Calu3 (cell line): ENCODE measurements around the gene MAB21L2. TPM values are rescaled to one million over a fixed set of nuclear protein-coding genes. Genes with fewer than 3 reads are reported as not detected.

Experiments used
- BruUV-seq: library from RNA; stranded (reverse); fragments of 400-500 nt; replicated peaks from 2 replicates; lab custom pipeline; 2021; lab: Mats Ljungman, UMichigan
- CTCF ChIA-PET: fragments of 300-600 bp; sonication (Branson Sonifier 250); formaldehyde crosslinking; loops from one replicate; lab custom pipeline; 2022; ENCODE audit warnings: antibody characterized with exemption; lab: Charles Lee
- DNase-seq: peaks from one replicate; pipeline ENCODE4 v3.0.0; 2022
- H3K27ac Mint-ChIP-seq: one replicate; pipeline ENCODE4 v1.8.0; 2022; ENCODE audit warnings: mixed read lengths; ENCODE audit not compliant: unreplicated experiment
- H3K27me3 Mint-ChIP-seq: one replicate; pipeline ENCODE4 v1.8.0; 2022; ENCODE audit warnings: mixed read lengths; ENCODE audit not compliant: unreplicated experiment
- H3K36me3 Mint-ChIP-seq: one replicate; pipeline ENCODE4 v1.8.0; 2022; ENCODE audit warnings: mild to moderate bottlenecking, moderate library complexity, mixed read lengths; ENCODE audit not compliant: insufficient read depth, unreplicated experiment
- H3K4me1 Mint-ChIP-seq: one replicate; pipeline ENCODE4 v1.8.0; 2022; ENCODE audit warnings: mild to moderate bottlenecking, low read depth, mixed read lengths; ENCODE audit not compliant: unreplicated experiment
- H3K4me3 Mint-ChIP-seq: one replicate; pipeline ENCODE4 v1.8.0; 2022; ENCODE audit warnings: mild to moderate bottlenecking, low read depth, moderate library complexity, mixed read lengths; ENCODE audit not compliant: unreplicated experiment
- H3K9me3 Mint-ChIP-seq: one replicate; pipeline ENCODE4 v1.8.0; 2022; ENCODE audit warnings: low read depth, mixed read lengths; ENCODE audit not compliant: unreplicated experiment
- intact Hi-C: fragments of 100-400 bp; cut with micrococcal nuclease; formaldehyde crosslinking; loops from one replicate; pipeline ENCODE4 v1.10.0; 2022; ENCODE audit not compliant: unreplicated experiment
- total RNA-seq: library from RNA; stranded (reverse); gene quantifications from 2 replicates; pipeline ENCODE4 v1.2.3, GENCODE V29; 2022
- TF ChIP-seq, protein P1 (sequence below): fragments of 200-600 bp; IDR thresholded peaks from one replicate; pipeline ENCODE4 v1.8.0; 2022; ENCODE audit warnings: antibody characterized with exemption; ENCODE audit not compliant: unreplicated experiment

Gene MAB21L2
- total RNA-seq, 1 experiment from 2014 or later, result 0.17 TPM

DNA sequence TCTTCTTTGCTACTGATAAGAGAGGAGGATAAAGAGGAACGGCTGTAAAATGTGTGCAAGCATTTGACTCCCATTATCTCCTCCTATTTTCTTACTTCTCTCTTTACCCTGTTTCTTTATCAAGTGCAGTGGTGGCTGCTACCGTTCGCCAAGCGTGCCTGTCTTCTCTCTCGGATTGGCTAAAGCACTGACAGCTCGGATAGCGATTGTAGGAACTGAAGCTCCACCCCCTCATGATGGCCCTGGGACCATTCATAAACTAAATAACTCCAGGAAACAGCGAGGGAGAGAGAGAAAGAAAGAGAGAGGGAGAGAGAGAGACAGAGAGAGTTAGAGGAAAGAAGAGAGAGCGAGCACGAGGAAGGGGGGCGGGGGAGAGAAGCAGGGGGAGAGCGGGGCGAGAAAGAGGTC is 305 bp upstream of the MAB21L2 start:
- no peak for DNase-seq
- H3K4me3 Mint-ChIP-seq, result no peak overlapping the region
- CTCF ChIA-PET, result no interaction called here
- intact Hi-C loops, result no loop called here
- no peaks in the 10 kb centered on the region for H3K4me1 Mint-ChIP-seq
- no peaks in the 10 kb centered on the region for H3K9me3 Mint-ChIP-seq
- H3K36me3 Mint-ChIP-seq, result peaks cover 16% of the 10 kb centered on the region
- no peak overlapping the region for H3K27ac Mint-ChIP-seq
- TF ChIP-seq, protein P1, sequence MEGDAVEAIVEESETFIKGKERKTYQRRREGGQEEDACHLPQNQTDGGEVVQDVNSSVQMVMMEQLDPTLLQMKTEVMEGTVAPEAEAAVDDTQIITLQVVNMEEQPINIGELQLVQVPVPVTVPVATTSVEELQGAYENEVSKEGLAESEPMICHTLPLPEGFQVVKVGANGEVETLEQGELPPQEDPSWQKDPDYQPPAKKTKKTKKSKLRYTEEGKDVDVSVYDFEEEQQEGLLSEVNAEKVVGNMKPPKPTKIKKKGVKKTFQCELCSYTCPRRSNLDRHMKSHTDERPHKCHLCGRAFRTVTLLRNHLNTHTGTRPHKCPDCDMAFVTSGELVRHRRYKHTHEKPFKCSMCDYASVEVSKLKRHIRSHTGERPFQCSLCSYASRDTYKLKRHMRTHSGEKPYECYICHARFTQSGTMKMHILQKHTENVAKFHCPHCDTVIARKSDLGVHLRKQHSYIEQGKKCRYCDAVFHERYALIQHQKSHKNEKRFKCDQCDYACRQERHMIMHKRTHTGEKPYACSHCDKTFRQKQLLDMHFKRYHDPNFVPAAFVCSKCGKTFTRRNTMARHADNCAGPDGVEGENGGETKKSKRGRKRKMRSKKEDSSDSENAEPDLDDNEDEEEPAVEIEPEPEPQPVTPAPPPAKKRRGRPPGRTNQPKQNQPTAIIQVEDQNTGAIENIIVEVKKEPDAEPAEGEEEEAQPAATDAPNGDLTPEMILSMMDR, result no peak
- H3K27me3 Mint-ChIP-seq, result no peaks in the 10 kb centered on the region
- no TSS peak for BruUV-seq

DNA sequence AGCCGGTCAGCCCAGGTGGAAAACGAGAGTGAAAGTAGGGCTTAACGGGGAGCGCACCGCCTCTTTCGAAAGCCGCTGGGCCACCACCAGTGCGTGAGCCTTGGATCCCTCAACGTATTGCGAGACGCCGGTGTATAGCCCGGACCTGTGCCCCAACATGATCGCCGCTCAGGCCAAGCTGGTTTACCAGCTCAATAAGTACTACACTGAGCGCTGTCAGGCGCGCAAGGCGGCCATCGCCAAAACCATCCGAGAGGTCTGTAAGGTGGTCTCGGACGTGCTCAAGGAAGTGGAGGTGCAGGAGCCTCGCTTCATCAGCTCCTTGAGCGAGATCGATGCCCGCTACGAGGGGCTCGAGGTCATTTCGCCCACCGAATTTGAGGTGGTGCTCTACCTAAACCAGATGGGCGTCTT is 929 bp downstream of the MAB21L2 start:
- BruUV-seq, result no TSS peak
- TF ChIP-seq, protein P1, result no peak
- no peaks in the 10 kb centered on the region for H3K27me3 Mint-ChIP-seq
- intact Hi-C loops, result no loop called here
- H3K4me1 Mint-ChIP-seq, result no peaks in the 10 kb centered on the region
- peaks cover 16% of the 10 kb centered on the region for H3K36me3 Mint-ChIP-seq
- CTCF ChIA-PET, result no interaction called here
- no peak overlapping the region for H3K4me3 Mint-ChIP-seq
- DNase-seq, result no peak
- no peaks in the 10 kb centered on the region for H3K9me3 Mint-ChIP-seq
- no peak overlapping the region for H3K27ac Mint-ChIP-seq

DNA sequence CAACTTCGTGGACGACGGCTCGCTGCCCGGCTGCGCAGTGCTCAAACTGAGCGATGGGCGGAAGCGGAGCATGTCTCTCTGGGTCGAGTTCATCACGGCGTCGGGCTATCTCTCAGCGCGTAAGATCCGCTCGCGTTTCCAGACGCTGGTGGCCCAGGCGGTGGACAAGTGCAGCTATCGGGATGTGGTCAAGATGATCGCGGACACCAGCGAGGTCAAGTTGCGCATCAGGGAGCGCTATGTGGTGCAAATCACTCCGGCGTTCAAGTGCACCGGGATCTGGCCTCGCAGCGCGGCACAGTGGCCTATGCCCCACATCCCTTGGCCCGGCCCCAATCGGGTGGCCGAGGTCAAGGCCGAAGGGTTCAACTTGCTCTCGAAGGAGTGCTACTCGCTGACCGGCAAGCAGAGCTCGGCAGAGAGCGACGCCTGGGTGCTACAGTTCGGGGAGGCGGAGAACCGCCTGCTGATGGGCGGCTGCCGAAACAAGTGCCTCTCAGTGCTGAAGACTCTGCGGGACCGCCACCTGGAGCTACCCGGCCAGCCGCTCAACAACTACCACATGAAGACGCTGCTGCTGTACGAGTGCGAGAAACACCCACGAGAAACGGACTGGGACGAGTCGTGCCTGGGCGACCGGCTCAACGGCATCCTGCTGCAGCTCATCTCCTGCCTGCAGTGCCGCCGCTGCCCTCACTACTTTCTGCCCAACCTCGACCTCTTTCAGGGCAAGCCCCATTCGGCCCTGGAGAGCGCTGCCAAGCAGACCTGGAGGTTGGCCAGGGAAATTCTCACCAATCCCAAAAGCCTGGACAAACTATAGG is 1.5 kb downstream of the MAB21L2 start:
- H3K4me1 Mint-ChIP-seq, result no peaks in the 10 kb centered on the region
- no peak overlapping the region for H3K4me3 Mint-ChIP-seq
- peaks cover 16% of the 10 kb centered on the region for H3K36me3 Mint-ChIP-seq
- no TSS peak for BruUV-seq
- no peaks in the 10 kb centered on the region for H3K9me3 Mint-ChIP-seq
- H3K27ac Mint-ChIP-seq, result no peak overlapping the region
- intact Hi-C loops, result no loop called here
- CTCF ChIA-PET, result no interaction called here
- DNase-seq, result no peak
- TF ChIP-seq, protein P1, result no peak
- H3K27me3 Mint-ChIP-seq, result no peaks in the 10 kb centered on the region

DNA sequence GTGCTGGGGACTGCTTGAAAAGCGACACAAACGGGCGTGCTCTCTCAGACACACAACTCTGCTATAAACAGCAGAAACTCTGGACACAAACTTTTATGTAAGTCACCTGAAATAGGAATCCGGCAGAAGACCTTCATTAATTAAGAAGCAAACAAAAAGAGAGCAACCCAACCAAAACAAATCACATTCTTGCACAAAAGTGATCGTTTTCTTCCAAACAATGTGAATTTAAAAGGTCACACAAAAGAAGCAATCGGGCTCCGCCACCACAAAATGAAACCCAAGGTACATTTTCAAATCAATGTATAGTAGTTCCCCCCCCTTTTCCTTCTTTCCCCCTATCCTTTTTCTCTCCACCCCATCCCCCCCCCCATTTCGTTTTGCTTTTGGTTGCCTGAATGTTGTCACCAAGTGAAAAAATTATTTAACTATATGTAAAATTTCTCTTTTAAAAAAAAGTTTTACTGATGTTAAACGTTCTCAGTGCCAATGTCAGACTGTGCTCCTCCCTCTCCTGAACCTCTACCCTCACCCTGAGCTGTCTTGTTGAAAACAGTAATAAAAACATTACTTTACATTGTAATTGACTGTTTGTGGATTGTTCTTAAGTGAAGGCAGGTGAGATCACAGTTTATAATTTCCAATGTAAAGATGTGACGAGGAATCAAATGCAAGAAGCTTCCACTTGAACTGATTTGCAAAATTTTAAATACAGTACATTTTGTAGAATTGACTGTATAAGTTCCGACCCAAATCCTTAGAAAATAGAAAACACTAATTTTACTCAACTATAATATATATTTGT is 2.4 kb downstream of the MAB21L2 start:
- intact Hi-C loops, result no loop called here
- no peak overlapping the region for H3K4me3 Mint-ChIP-seq
- DNase-seq, result no peak
- no peaks in the 10 kb centered on the region for H3K27me3 Mint-ChIP-seq
- no peaks in the 10 kb centered on the region for H3K4me1 Mint-ChIP-seq
- H3K36me3 Mint-ChIP-seq, result peaks cover 10% of the 10 kb centered on the region
- no TSS peak for BruUV-seq
- H3K9me3 Mint-ChIP-seq, result no peaks in the 10 kb centered on the region
- TF ChIP-seq, protein P1, result no peak
- H3K27ac Mint-ChIP-seq, result no peak overlapping the region
- CTCF ChIA-PET, result no interaction called here
